GF-D8 (cell line): ENCODE measurements around the gene HRK.

Source experiments
- DNase-seq: peaks from one replicate; lab custom pipeline; 2025; lab: John Stamatoyannopoulos, UW

HRK gene

DNA sequence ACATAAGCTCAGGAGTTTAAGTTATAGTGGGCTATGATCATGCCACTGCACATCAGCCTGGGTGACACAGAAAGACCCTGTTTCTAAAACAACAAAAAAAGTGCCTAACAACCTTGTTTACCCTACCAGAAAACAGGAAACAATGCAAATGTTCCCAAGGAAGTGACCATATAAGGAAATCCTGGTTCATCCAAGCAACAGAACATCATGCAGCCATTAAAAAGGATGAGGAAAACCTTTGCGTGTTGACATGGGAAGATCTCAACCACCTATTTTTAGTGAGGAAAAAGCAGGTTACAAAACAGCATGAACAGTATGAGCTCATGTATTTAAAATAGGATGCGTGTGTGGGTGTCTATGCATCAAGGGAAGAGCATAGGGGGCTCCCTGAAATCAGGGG, 13.7 kb downstream of the HRK start:
- DNase-seq, result no peak

GRCh38 chr12:116864371-116865160, 16.7 kb downstream of the HRK start:
- DNase-seq, result no peak

- no peak for DNase-seq
Measured at GRCh38 chr12:116863275-116863767, 17.9 kb downstream of the HRK start.

GRCh38 chr12:116862167-116862566, 19.1 kb downstream of the HRK start:
- DNase-seq, result no peak

DNA sequence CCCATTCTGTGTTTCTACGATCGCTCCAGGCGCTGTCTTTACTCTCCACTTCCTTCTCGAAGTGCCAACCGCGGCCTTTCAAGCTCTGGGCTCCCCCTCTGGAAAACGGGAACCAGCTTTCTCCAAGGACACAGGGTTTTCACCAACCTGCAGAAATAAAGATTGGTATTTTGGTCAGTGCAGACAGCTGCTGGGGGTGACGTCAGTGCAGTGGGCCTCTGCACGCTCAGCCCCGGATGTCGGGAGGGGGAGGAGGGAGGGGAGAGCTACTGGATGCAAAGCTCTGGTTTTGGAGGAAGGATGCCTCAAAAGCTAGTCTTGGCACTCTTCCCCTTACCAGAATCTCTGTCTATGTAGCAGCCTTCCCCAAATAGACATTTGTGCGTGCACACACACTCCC, 19.9 kb downstream of the HRK start:
- DNase-seq, result no peak

DNA sequence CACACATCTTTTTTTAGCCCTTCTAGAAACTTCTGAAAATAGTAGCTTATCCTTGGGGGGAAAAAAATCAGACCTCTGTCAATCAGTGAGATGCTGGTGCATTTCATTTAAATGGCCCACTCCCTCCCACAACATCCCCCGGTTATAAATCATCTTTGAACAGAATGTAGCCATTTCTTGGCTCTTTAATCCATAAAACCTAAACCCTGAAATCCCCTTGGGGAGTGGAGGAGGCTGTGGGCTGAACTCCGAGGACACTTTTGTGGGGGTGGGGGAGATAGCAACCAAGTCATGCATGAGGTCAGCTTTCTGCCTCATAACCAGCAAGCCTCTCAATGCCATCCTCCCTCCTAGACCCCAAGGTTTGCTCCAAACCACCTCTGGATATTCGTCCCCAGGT, 21.0 kb downstream of the HRK start:
- no peak for DNase-seq

DNA sequence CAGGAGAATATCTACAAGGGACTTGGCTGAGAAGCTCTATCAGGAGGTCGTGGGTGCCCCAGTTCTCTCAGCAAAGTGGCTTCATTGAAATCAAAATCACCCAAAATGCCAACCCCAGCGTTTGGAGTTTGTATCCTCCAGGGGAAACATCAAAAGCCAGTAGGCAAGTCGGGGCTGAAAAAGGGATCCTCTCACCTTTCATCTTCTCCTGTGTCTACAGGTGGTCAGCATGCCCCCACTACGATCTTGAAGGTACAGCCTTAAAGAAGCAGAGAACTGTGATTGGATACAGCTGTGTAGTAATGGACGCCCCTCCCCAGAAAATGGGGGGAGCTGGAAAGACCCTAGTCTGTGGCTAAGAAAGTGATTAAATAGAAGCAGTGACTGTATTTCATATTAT, 22.2 kb downstream of the HRK start:
- no peak for DNase-seq

DNA sequence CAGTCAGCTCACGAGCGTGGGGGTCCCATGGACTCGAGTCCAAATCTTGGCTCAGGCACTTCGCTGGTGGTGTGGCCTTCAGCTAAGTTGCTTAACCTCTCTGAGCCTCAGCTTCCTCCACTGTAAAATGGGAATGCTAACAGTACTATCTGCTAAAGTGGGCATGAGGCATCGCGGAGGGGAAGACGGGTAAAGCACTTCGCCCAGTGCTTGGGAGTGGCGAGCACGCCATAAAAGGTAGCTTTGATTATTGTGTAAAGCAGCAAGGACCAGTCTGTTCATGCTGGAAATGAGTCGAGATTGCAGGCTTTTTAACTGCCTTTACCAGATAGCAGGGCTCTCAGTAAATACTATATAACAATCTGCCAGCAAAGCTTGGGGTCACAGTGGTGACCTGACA, 24.5 kb downstream of the HRK start:
- no peak for DNase-seq

GRCh38 chr12:116855744-116856470, 25.3 kb downstream of the HRK start:
- no peak for DNase-seq

DNA sequence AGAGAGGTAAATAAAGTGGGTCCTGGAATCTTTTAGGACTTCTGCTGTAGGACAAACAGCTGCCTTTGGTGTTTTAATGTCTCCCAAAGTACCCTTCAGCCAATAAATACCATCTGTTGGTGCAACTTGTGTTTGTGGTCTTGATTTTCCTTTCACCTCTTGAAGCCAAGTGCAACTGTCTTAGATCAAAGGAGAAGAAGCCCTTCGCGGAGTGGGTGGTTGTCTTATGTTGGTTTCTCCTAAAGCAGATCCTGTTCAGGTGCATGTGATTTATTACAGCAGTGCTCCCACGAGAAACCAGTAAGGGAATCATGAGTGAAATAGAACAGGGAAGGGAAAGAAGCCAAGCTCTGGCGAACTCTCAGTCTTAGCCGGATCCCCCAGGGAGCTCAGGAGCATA, 27.7 kb downstream of the HRK start:
- no peak for DNase-seq

DNA sequence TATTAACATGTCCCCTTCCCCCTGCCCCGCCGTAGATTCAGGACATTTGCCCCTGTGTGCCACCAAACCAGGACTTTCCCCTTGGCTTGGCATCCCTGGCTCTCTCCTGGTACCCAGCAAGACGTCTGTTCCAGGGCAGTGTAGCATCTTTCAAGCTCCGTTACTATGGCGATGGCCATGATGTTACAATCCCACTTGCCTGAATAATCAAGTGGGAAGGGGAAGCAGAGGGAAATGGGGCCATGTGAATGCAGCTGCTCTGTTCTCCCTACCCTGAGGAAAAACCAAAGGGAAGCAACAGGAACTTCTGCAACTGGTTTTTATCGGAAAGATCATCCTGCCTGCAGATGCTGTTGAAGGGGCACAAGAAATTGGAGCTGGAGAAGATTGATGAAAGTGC, 28.9 kb downstream of the HRK start:
- DNase-seq, result no peak

- DNase-seq, result no peak
Measured at GRCh38 chr12:116849216-116849615, 32.0 kb downstream of the HRK start.

DNA sequence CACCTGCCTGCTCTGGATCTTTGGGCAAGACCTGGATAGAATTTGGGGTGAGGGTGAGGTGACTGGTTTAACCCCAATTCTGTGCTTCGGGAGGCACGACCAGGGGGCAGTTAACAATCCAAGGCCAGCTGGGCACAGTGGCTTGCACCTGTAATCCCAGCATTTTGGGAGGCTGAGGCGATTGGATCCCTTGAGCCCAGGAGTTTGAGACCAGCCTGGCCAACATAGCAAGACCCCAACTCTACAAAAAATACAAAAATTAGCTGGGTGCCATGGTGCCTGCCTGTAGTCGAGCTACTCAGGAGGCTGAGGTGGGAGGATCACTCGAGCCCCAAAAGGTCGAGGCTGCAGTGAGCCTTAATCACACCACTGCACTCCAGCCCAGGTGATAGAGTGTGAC, 38.2 kb downstream of the HRK start:
- no peak for DNase-seq

DNA sequence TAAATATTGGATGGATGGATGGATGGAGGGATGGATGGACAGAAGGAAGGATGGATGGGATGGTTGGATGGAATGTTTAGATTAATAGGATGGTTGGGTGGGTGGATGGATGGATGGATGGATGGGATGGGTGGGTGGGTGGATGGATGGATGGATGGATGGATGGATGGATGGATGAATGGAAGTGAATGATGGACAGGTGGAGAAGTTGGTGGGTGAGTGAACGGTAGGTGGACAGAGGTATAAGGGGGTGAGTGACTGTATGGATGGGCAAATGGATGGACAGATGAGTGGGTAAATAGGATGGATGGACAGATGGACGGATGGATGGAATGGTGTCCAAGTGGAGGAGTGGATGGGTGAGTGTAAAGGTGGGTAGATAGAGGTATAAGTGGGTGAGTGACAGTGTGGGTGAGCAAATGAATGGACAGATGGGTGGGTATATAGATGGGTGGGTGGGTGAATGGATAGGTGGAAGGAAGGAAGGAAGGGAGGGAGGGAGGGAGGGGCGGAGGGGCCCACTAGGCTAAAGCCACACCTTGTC, 41.9 kb downstream of the HRK start:
- no peak for DNase-seq

- DNase-seq, result no peak
Measured at GRCh38 chr12:116838365-116838764, 42.9 kb downstream of the HRK start.

GRCh38 chr12:116837097-116837496, 44.1 kb downstream of the HRK start:
- no peak for DNase-seq

GRCh38 chr12:116835484-116835883, 45.8 kb downstream of the HRK start:
- DNase-seq, result no peak

DNA sequence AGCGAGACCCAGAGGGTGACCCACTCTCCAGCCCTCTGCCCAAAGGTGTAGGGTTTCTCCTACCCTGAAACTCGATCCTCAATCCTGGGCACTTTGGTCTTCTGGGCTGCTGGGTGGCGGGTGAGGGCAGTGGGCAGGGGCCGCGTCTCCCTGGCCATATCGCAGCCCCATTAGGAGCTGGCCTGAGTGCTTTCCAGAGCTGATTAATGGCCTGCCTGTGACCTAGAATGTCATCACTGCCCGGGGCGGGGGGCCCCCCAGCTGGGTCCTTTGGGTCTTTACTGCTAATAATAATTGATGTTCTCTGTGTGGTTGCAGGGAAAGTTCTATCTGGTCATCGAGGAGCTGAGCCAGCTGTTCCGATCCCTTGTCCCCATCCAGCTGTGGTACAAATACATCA, 47.8 kb downstream of the HRK start:
- DNase-seq, result no peak

DNA sequence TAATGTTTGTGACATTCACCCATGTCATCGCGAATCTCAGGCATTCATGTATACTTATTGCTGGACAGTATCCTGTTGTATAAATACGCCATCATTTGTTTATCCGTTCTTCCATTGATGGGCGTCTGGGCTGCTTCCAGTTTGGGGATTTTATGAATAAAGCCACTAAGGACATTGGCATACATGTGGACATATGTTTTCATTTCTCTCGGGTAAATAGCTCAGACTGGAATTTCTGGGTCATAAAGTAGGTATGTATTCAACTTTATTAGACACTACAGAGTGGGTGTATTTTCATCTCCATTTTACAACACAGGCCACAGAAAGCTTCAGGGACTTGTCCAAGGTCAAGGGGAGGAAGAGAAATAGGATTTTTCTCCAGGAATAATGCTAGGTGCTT, 48.9 kb downstream of the HRK start:
- DNase-seq, result no peak

DNA sequence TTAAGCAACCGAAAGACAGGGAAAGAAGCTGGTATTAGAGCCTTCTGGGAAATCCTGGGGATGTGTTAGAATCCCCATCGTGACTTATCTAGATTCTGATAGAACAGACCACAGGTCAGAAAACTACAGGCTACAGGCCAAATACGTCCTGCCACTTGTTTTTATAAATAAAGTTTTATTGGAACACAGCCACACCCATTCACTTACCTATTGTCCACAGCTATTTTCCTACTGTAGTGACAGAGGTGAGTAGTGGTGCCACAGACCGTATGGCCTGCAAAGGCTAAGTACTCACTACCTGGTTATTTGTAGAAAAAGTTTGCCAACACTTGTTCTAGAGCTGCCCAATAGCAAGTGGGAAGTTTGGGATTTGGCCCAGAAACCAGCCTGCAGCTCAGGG, 53.8 kb downstream of the HRK start:
- no peak for DNase-seq

DNA sequence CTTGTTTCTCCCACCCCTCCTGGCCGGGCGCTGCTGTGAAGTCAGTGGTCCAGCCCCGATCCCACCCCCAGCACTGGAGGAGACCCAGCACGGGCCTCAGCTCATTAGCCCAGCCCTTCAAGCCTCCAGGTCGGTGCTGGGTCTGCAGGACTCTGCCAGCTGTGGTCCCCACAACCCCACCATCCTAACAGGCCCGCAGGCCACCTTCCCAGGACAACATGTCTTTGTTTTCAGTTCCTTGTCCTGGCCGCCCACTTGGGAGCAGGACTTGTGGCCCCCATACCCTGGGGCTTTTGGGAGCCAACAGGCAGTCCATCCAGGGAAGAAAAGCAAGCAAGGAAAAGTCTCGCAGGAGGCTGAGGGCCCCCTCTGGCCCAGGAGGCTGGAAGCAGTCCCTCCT, 60.0 kb downstream of the HRK start:
- DNase-seq, result no peak

DNA sequence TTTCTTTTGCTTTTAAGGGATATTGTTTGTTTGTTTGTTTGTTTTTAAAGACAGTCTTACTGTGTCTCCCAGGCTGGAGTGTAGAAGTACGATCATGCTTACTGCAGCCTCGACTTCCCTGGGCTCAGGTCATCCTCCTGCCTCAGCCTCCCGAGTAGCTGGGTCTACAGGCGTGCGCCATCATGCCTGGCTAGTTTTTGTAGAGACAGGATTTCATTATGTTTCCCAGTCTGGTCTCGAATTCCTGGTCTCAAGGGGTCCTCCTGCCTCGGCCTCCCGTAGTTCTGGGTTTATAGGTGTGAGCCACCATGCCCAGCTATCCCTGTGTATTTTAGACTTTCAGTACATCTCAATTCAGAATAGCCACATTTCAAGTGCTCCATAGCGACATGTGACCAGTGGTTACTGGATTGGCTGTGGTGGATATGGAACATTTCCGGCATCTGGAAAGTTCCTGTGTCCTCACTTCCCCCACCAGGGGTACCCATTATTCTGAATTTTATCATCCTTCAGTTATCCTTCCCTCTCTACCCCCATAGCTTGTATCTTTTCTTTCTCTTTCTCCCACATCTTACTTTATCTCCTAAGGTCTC, 61.1 kb downstream of the HRK start:
- DNase-seq, result no peak
